GM23338 (cell line): Measurements from ENCODE around the gene S1PR3.

Source experiments
- CREB1 ChIP-seq: fragments of 250-450 bp; sonication (Bioruptor Pico); IDR thresholded peaks from 2 replicates; pipeline ENCODE4 v1.5.0; 2020; ENCODE audit warnings: low read depth, mild to moderate bottlenecking, moderate library complexity
- EZH2 ChIP-seq: fragments of 200-600 bp; sonication (generic); IDR thresholded peaks from one replicate; pipeline ENCODE4 v1.8.0; 2017; ENCODE audit warnings: antibody characterized with exemption, mild to moderate bottlenecking, low read depth; ENCODE audit not compliant: unreplicated experiment
- EZH2phosphoT487 ChIP-seq: fragments of 200-600 bp; sonication (generic); IDR thresholded peaks from one replicate; pipeline ENCODE4 v1.8.1; 2018; ENCODE audit warnings: antibody characterized with exemption; ENCODE audit not compliant: unreplicated experiment
- POLR2AphosphoS5 ChIP-seq: IDR thresholded peaks from 2 replicates; pipeline ENCODE4 v1.6.1; 2016; ENCODE audit warnings: antibody characterized with exemption, low read depth
- TF ChIP-seq, protein P1 (sequence below), 2 experiments: fragments of 200-600 bp in 1 of 2; sonication (generic) in 1 of 2; conservative IDR thresholded peaks; 2 replicates each; pipeline versions ENCODE4 v1.5.1 to v1.6.1; 2016 to 2017; ENCODE audit warnings: antibody characterized with exemption in 2 of 2, low read depth in 2 of 2, mild to moderate bottlenecking in 2 of 2, moderate library complexity in 1 of 2

- TF ChIP-seq POLR2AphosphoS5: no peak
- TF ChIP-seq EZH2phosphoT487: no peak
- TF ChIP-seq EZH2: no peak
- TF ChIP-seq, protein P1, sequence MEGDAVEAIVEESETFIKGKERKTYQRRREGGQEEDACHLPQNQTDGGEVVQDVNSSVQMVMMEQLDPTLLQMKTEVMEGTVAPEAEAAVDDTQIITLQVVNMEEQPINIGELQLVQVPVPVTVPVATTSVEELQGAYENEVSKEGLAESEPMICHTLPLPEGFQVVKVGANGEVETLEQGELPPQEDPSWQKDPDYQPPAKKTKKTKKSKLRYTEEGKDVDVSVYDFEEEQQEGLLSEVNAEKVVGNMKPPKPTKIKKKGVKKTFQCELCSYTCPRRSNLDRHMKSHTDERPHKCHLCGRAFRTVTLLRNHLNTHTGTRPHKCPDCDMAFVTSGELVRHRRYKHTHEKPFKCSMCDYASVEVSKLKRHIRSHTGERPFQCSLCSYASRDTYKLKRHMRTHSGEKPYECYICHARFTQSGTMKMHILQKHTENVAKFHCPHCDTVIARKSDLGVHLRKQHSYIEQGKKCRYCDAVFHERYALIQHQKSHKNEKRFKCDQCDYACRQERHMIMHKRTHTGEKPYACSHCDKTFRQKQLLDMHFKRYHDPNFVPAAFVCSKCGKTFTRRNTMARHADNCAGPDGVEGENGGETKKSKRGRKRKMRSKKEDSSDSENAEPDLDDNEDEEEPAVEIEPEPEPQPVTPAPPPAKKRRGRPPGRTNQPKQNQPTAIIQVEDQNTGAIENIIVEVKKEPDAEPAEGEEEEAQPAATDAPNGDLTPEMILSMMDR (conservative IDR thresholded peaks at IDR 0.05; ENCODE audit: low read depth in 2 of 2): no peak
- no peak for TF ChIP-seq CREB1 (CRISPR knock-in tag)
Measured at GRCh38 chr9:89022001-89022759, 30.9 kb downstream of the S1PR3 start.
